GM19467 (cell line): ENCODE data around the gene NME7.

ENCODE experiments used
- ATAC-seq: cut with Tn5 transposase; IDR thresholded peaks from one replicate; pipeline ENCODE4 v1.9.1; 2021; ENCODE audit warnings: mild to moderate bottlenecking, moderate library complexity; ENCODE audit not compliant: unreplicated experiment

The NME7 gene

GRCh38 chr1:169090308-169090899 lies 277.2 kb downstream of the NME7 start:
- no peak for ATAC-seq

GRCh38 chr1:169089776-169090175 lies 277.8 kb downstream of the NME7 start:
- ATAC-seq: no peak

- no peak for ATAC-seq
These were observed 279.7 kb downstream of the NME7 start for GRCh38 chr1:169087876-169088275.

- no peak for ATAC-seq
These were observed 280.8 kb downstream of the NME7 start for GRCh38 chr1:169086603-169087455.

- ATAC-seq: no peak
These were observed 281.7 kb downstream of the NME7 start for GRCh38 chr1:169085911-169086310.
